Hepatocyte (in vitro differentiated cells): ENCODE measurements around the gene COX19. TPM values are rescaled to one million over a fixed set of nuclear protein-coding genes. Genes with fewer than 3 reads are reported as not detected.

Experiments used
- DNase-seq: peaks from one replicate; pipeline ENCODE4 v3.0.0-alpha.2; 2016; ENCODE audit warnings: low spot score
- H2AFZ ChIP-seq: fragments of 200-600 bp; sonication (generic); 2 replicates; pipeline ENCODE4 v1.6.0; 2016; ENCODE audit warnings: antibody characterized with exemption, mild to moderate bottlenecking
- H3K27ac ChIP-seq: fragments of 200-600 bp; sonication (generic); 2 replicates; pipeline ENCODE4 v1.5.1; 2016; ENCODE audit warnings: mild to moderate bottlenecking
- H3K27me3 ChIP-seq: fragments of 200-600 bp; sonication (generic); 2 replicates; pipeline ENCODE4 v1.6.1; 2016
- H3K36me3 ChIP-seq: fragments of 200-600 bp; sonication (generic); replicated peaks from 2 replicates; pipeline ENCODE4 v1.5.1; 2016; ENCODE audit warnings: low read depth; ENCODE audit not compliant: insufficient read depth
- H3K4me1 ChIP-seq: fragments of 200-600 bp; sonication (generic); 2 replicates; pipeline ENCODE4 v1.5.1; 2016; ENCODE audit warnings: mild to moderate bottlenecking, moderate library complexity; ENCODE audit not compliant: insufficient read depth
- H3K4me2 ChIP-seq: fragments of 200-600 bp; sonication (generic); 2 replicates; pipeline ENCODE4 v1.6.0; 2016
- H3K4me3 ChIP-seq: fragments of 200-600 bp; sonication (generic); 2 replicates; pipeline ENCODE4 v1.5.1; 2016; ENCODE audit warnings: mild to moderate bottlenecking
- H3K79me2 ChIP-seq: fragments of 200-600 bp; sonication (generic); 2 replicates; pipeline ENCODE4 v1.6.0; 2017; ENCODE audit warnings: mild to moderate bottlenecking
- H3K9me2 ChIP-seq: fragments of 200-600 bp; sonication (generic); replicated peaks from 2 replicates; pipeline ENCODE4 v1.6.0; 2017; ENCODE audit warnings: mild to moderate bottlenecking; ENCODE audit not compliant: insufficient read depth
- H3K9me3 ChIP-seq: fragments of 200-600 bp; sonication (generic); 2 replicates; pipeline ENCODE4 v1.5.1; 2016; ENCODE audit warnings: low read depth, mild to moderate bottlenecking
- H4K20me1 ChIP-seq: fragments of 200-600 bp; sonication (generic); 2 replicates; pipeline ENCODE4 v1.6.0; 2016; ENCODE audit warnings: mild to moderate bottlenecking; ENCODE audit not compliant: insufficient read depth, poor library complexity, severe bottlenecking
- EZH2 ChIP-seq: fragments of 200-600 bp; sonication (generic); IDR thresholded peaks from 2 replicates; pipeline ENCODE4 v1.6.1; 2016; ENCODE audit warnings: antibody characterized with exemption, mild to moderate bottlenecking, borderline replicate concordance
- EZH2phosphoT487 ChIP-seq: fragments of 200-600 bp; sonication (generic); IDR thresholded peaks from one replicate; pipeline ENCODE4 v1.6.1; 2018; ENCODE audit warnings: antibody characterized with exemption, mild to moderate bottlenecking, low read depth, moderate library complexity; ENCODE audit not compliant: unreplicated experiment, severe bottlenecking
- WGBS: methylation state at CpG from one replicate; pipeline ENCODE4 v1.1.6; 2016; ENCODE audit warnings: low lambda C conversion rate; ENCODE audit errors: missing lambda C conversion rate; 5-methylcytosine and 5-hydroxymethylcytosine counted together
- polyA plus RNA-seq: library from polyadenylated mRNA; unstranded; fragments of >200 nt; fragmentation: Nextera tagmentation; extraction: Ambion mirVana; gene quantifications from 2 replicates; pipeline ENCODE4 v1.2.1, GENCODE V29; 2016
- total RNA-seq: library from RNA; depleted of rRNA; stranded (reverse); fragments of >200 nt; gene quantifications from 2 replicates; pipeline ENCODE4 v1.2.3, GENCODE V29; 2014
- TF ChIP-seq, protein P1 (sequence below): fragments of 200-600 bp; sonication (generic); IDR thresholded peaks from 2 replicates; pipeline ENCODE4 v1.5.1; 2016; ENCODE audit warnings: antibody characterized with exemption, mild to moderate bottlenecking; ENCODE audit not compliant: poor library complexity

COX19 gene
- total and polyA plus RNA-seq, 2 experiments from 2014 or later, result 11.6 to 18.9 TPM

GRCh38 chr7:959271-959670 lies 16.1 kb downstream of the COX19 start:
- H2AFZ ChIP-seq, result no peak overlapping the region
- no peaks in the 10 kb centered on the region for H3K9me3 ChIP-seq
- H3K9me2 ChIP-seq, result no peaks in the 10 kb centered on the region
- TF ChIP-seq, protein P1, sequence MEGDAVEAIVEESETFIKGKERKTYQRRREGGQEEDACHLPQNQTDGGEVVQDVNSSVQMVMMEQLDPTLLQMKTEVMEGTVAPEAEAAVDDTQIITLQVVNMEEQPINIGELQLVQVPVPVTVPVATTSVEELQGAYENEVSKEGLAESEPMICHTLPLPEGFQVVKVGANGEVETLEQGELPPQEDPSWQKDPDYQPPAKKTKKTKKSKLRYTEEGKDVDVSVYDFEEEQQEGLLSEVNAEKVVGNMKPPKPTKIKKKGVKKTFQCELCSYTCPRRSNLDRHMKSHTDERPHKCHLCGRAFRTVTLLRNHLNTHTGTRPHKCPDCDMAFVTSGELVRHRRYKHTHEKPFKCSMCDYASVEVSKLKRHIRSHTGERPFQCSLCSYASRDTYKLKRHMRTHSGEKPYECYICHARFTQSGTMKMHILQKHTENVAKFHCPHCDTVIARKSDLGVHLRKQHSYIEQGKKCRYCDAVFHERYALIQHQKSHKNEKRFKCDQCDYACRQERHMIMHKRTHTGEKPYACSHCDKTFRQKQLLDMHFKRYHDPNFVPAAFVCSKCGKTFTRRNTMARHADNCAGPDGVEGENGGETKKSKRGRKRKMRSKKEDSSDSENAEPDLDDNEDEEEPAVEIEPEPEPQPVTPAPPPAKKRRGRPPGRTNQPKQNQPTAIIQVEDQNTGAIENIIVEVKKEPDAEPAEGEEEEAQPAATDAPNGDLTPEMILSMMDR, result no peak
- TF ChIP-seq EZH2 (no peak), EZH2phosphoT487 (no peak)
- no peaks in the 10 kb centered on the region for H3K36me3 ChIP-seq
- no peak overlapping the region for H3K4me2 ChIP-seq
- no peak for DNase-seq
- no peaks in the 10 kb centered on the region for H3K79me2 ChIP-seq
- no peak overlapping the region for H3K4me3 ChIP-seq
- no peaks in the 10 kb centered on the region for H3K27me3 ChIP-seq
- H3K27ac ChIP-seq, result no peak overlapping the region
- 89% methylated on average over 16 of the region's 20 CpGs for WGBS
- no peaks in the 10 kb centered on the region for H4K20me1 ChIP-seq
- H3K4me1 ChIP-seq, result peaks cover 6% of the 10 kb centered on the region

DNA sequence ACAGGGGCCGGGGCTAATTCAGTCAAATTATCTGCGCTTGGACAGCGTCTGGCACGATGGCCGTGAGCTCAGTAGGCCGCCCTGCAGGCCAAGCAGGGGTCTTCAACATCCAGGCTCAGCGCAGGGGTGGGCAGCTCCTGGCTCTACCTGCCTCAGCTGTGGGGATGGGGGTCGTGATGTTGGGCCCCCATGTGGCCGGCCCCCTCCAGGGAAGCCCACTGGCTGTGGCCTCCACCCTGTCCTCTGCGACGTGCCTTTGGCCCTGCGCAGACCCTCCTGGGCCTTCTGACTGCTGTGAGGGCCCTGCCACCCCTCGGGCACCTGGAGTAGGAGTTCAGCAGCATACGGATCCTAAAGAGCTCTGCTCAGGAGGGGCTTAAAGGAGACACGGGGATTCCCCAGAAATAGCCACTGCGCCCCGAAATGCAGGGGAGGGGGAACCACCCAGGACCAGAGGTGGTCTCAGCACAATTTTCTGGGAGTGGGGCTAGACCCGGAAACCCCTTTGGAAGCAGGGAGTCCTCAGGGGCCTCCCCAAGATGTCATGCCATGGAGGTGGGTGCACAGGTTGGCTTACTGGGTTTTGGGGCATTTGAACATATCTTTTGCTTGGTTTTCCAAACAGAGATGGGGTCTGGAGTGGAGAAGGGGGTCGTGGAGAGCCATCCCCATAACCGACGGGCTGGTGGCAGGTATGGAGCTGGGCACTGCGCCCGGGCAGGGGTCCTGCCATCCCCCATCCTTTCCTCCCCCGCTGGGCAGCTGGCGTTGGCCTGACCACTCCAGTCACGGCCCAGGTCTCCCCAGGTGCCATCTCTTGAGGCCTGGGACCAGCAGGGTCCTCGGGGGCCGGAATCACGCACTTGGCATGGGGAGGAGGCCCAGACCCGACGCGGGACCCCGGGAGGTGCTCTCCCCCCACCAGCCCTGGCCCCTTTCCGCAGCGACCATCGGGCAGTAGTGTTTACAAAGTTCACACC lies 16.8 kb downstream of the COX19 start:
- Histone ChIP-seq H3K4me2 (no peak overlapping the region), H3K4me3 (no peak overlapping the region), H3K79me2 (no peaks in the 10 kb centered on the region), H3K9me2 (no peaks in the 10 kb centered on the region), H3K9me3 (no peaks in the 10 kb centered on the region), H3K27me3 (no peaks in the 10 kb centered on the region), H3K36me3 (no peaks in the 10 kb centered on the region), H2AFZ (no peak overlapping the region), H3K4me1 (peaks cover 3% of the 10 kb centered on the region), H4K20me1 (no peaks in the 10 kb centered on the region), H3K27ac (no peak overlapping the region)
- 90% methylated on average over 35 of the region's 36 CpGs for WGBS
- DNase-seq, result no peak
- TF ChIP-seq EZH2 (no peak), EZH2phosphoT487 (no peak)
- TF ChIP-seq, protein P1, result no peak

GRCh38 chr7:957418-958220 lies 17.7 kb downstream of the COX19 start:
- H3K36me3 ChIP-seq, result no peaks in the 10 kb centered on the region
- no peaks in the 10 kb centered on the region for H4K20me1 ChIP-seq
- H3K4me3 ChIP-seq, result no peak overlapping the region
- TF ChIP-seq, protein P1, result no peak
- TF ChIP-seq EZH2phosphoT487, result no peak
- no peak for TF ChIP-seq EZH2
- WGBS, result 83% methylated on average over 31 of the region's 32 CpGs
- no peaks in the 10 kb centered on the region for H3K9me2 ChIP-seq
- H3K9me3 ChIP-seq, result no peaks in the 10 kb centered on the region
- H3K4me2 ChIP-seq, result no peak overlapping the region
- no peak overlapping the region for H3K27ac ChIP-seq
- H3K4me1 ChIP-seq, result peaks cover 3% of the 10 kb centered on the region
- peaks cover 1% of the 10 kb centered on the region for H3K79me2 ChIP-seq
- H3K27me3 ChIP-seq, result peaks cover 6% of the 10 kb centered on the region
- no peak for DNase-seq
- no peak overlapping the region for H2AFZ ChIP-seq
